K562 (cell line): ENCODE data around the gene IFNA8. TPM values are rescaled to one million over a fixed set of nuclear protein-coding genes. Genes with fewer than 3 reads are reported as not detected.

Experiments used
- ATAC-seq: fragments of 200-7000 bp; cut with Tn5 transposase; 3 replicates; pipeline ENCODE4 v1.9.1; 2020; ENCODE audit warnings: moderate library complexity
- BruUV-seq: library from RNA; stranded (reverse); fragments of 400-500 nt; replicated peaks from 2 replicates; lab custom pipeline; 2021; lab: Mats Ljungman, UMichigan
- CTCF ChIA-PET: fragments of 300-600 bp; formaldehyde crosslinking; extraction: SDS; loops from one replicate; lab custom pipeline; 2021; ENCODE audit warnings: low intra/inter-chr PET ratio; lab: Yijun Ruan, JAX
- POLR2A ChIA-PET: fragments of 300-600, 350-650 bp; sonication (Branson Sonifier 250); formaldehyde crosslinking; extraction: SDS; loops from one replicate; lab custom pipeline; 2021; ENCODE audit warnings: antibody characterized with exemption, inconsistent platforms; lab: Yijun Ruan, JAX
- DNase-seq, 4 experiments: peaks; one replicate each; pipeline versions ENCODE4 v3.0.0 to v3.0.0-alpha.2; 2011 to 2018; ENCODE audit warnings: low spot score in 3 of 4, mixed read lengths in 3 of 4; ENCODE audit errors: extremely low read depth in 1 of 4
- FAIRE-seq: peaks from 2 replicates; lab custom pipeline; 2011; peaks lifted over from hg19 to GRCh38; lab: Jason Lieb, UNC
- H2AFZ ChIP-seq: 2 replicates; pipeline ENCODE4 v1.6.0; 2011; ENCODE audit warnings: low read depth, low read length, control low read depth, inconsistent platforms
- H3K27ac ChIP-seq: fragments of 200-600 bp; 3 replicates; pipeline ENCODE4 v1.8.0; 2011; ENCODE audit warnings: low read depth, mild to moderate bottlenecking, control low read depth, inconsistent platforms, low read length, moderate library complexity, mixed read lengths; ENCODE audit errors: extremely low read depth
- H3K27me3 ChIP-seq, 2 experiments: fragments of 300-600 bp in 1 of 2; 2 replicates in 1 of 2; 3 replicates in 1 of 2; pipeline versions ENCODE4 v1.6.0 to v1.8.0; 2011; ENCODE audit warnings: inconsistent platforms in 2 of 2, low read length in 2 of 2, mild to moderate bottlenecking in 1 of 2, mixed read lengths in 1 of 2, moderate library complexity in 1 of 2; ENCODE audit not compliant: control insufficient read depth in 2 of 2, insufficient read depth in 2 of 2
- H3K36me3 ChIP-seq: fragments of 300-600 bp; 3 replicates; pipeline ENCODE4 v1.8.0; 2011; ENCODE audit warnings: mild to moderate bottlenecking, low read length, inconsistent platforms; ENCODE audit not compliant: control insufficient read depth, insufficient read depth
- H3K4me1 ChIP-seq, 2 experiments: fragments of 200-600 bp in 1 of 2; replicated peaks in 1 of 2; 2 replicates in 1 of 2; 3 replicates in 1 of 2; pipeline versions ENCODE4 v1.5.1 to v1.8.0; 2011; ENCODE audit warnings: inconsistent platforms in 2 of 2, low read length in 2 of 2, mild to moderate bottlenecking in 1 of 2, mixed read lengths in 1 of 2, moderate library complexity in 1 of 2; ENCODE audit not compliant: control insufficient read depth in 2 of 2, insufficient read depth in 2 of 2
- H3K4me2 ChIP-seq: 2 replicates; pipeline ENCODE4 v1.6.1; 2011; ENCODE audit warnings: low read length, control low read depth, inconsistent platforms, mixed read lengths; ENCODE audit not compliant: insufficient read depth
- H3K4me3 ChIP-seq: fragments of 200-600 bp; sonication (generic), shearing (Covaris generic); 2 replicates; pipeline ENCODE4 v1.5.1; 2016; ENCODE audit warnings: control low read depth, inconsistent platforms
- H3K79me2 ChIP-seq: fragments of 200-600 bp; 3 replicates; pipeline ENCODE4 v1.8.0; 2011; ENCODE audit warnings: low read length, inconsistent platforms; ENCODE audit not compliant: control insufficient read depth, insufficient read depth
- H3K9ac ChIP-seq, 2 experiments: 2 replicates each; pipeline versions ENCODE4 v1.6.0 to v1.6.1; 2011; ENCODE audit warnings: low read depth in 2 of 2, low read length in 2 of 2, control low read depth in 1 of 2, inconsistent platforms in 1 of 2, mild to moderate bottlenecking in 1 of 2, mixed read lengths in 1 of 2; ENCODE audit not compliant: insufficient read depth in 1 of 2
- H3K9me1 ChIP-seq: one replicate; pipeline ENCODE4 v1.6.0; 2011; ENCODE audit warnings: inconsistent platforms, mild to moderate bottlenecking, low read length, moderate library complexity; ENCODE audit not compliant: control insufficient read depth, insufficient read depth
- H3K9me3 ChIP-seq: replicated peaks from 2 replicates; pipeline ENCODE4 v1.5.1; 2011; ENCODE audit warnings: low read depth, low read length, inconsistent platforms; ENCODE audit not compliant: control insufficient read depth, insufficient read depth
- H4K20me1 ChIP-seq: replicated peaks from 2 replicates; pipeline ENCODE4 v1.6.1; 2011; ENCODE audit warnings: low read length, inconsistent platforms, mixed read lengths; ENCODE audit not compliant: control insufficient read depth, insufficient read depth
- CBFA2T2 ChIP-seq: fragments of 450-650 bp; conservative IDR thresholded peaks from 2 replicates; pipeline ENCODE4 v1.6.1; 2017; ENCODE audit warnings: mild to moderate bottlenecking
- EHMT2 ChIP-seq: fragments of 450-650 bp; IDR thresholded peaks from 2 replicates; pipeline ENCODE4 v1.6.1; 2018; ENCODE audit warnings: antibody characterized with exemption
- ETS2 ChIP-seq: IDR thresholded peaks from 2 replicates; pipeline ENCODE4 v1.6.1; 2016; ENCODE audit warnings: borderline replicate concordance, missing genetic modification characterization, mild to moderate bottlenecking, moderate library complexity, missing compliant biosample characterization; ENCODE audit not compliant: poor library complexity, severe bottlenecking
- FOXA1 ChIP-seq: fragments of 450-650 bp; IDR thresholded peaks from 2 replicates; pipeline ENCODE4 v1.6.1; 2016; ENCODE audit warnings: mild to moderate bottlenecking, borderline replicate concordance
- GATA2 ChIP-seq: sonication (generic); formaldehyde crosslinking; IDR thresholded peaks from 2 replicates; pipeline ENCODE4 v1.4.0; 2020; ENCODE audit warnings: mild to moderate bottlenecking, missing genetic modification reagents
- HCFC1 ChIP-seq: IDR thresholded peaks from 2 replicates; pipeline ENCODE4 v1.6.1; 2012; ENCODE audit warnings: low read depth, low read length, improper control_type of control experiment
- HNRNPH1 ChIP-seq: fragments of 200-400 bp; formaldehyde crosslinking; optimal IDR thresholded peaks from 2 replicates; pipeline ENCODE3; 2017; ENCODE audit warnings: low read depth, mild to moderate bottlenecking, low read length, moderate library complexity
- HSF4 ChIP-seq: fragments of 250-450 bp; sonication (Bioruptor Pico); IDR thresholded peaks from 2 replicates; pipeline ENCODE4 v2.1.2; 2022; ENCODE audit warnings: mild to moderate bottlenecking, moderate library complexity, borderline replicate concordance
- NCOA1 ChIP-seq: fragments of 450-650 bp; IDR thresholded peaks from 2 replicates; pipeline ENCODE4 v1.6.1; 2016; ENCODE audit warnings: low read depth
- ZNF263 ChIP-seq: sonication (generic); formaldehyde crosslinking; IDR thresholded peaks from 2 replicates; pipeline ENCODE4 v1.8.0; 2022; ENCODE audit warnings: mild to moderate bottlenecking, missing genetic modification reagents, borderline replicate concordance
- ZNF77 ChIP-seq: fragments of 250-450 bp; sonication (Bioruptor Pico); IDR thresholded peaks from 2 replicates; pipeline ENCODE4 v1.5.0; 2020
- WGBS: fragments of 100-300 bp; shearing (Covaris generic); methylation state at CpG from one replicate; pipeline ENCODE4 v1.1.6; 2016; ENCODE audit warnings: low coverage, mixed read lengths; ENCODE audit not compliant: insufficient coverage; ENCODE audit errors: missing lambda C conversion rate; 5-methylcytosine and 5-hydroxymethylcytosine counted together
- in situ Hi-C: fragments of 300-500 bp; cut with MboI; formaldehyde crosslinking; loops from 4 replicates; pipeline ENCODE4 v1.15.0; 2018; ENCODE audit warnings: inconsistent platforms, mixed read lengths
- intact Hi-C: fragments of 100-400 bp; cut with micrococcal nuclease; formaldehyde crosslinking; loops from 2 replicates; pipeline ENCODE4 v1.14.2; 2022
- polyA plus RNA-seq, 8 experiments: library from polyadenylated mRNA; depleted of rRNA in 4 of 8; stranded (reverse) in 5 of 8; unstranded in 3 of 8; fragments of >200 nt; fragmentation: Nextera tagmentation in 2 of 8; fragmentation: Illumina TruSeq in 1 of 8; extraction: Ambion mirVana in 2 of 8; extraction: Trizol in 1 of 8; gene quantifications; 2 replicates each; pipeline versions ENCODE4 v1.2.1 to v1.2.3, GENCODE V29; 2011 to 2014; ENCODE audit warnings: inconsistent platforms in 1 of 8, missing spikeins in 1 of 8
- total RNA-seq, 7 experiments: library from RNA; depleted of rRNA in 6 of 7; stranded (reverse); fragments of >200 nt in 6 of 7; fragmentation: Illumina TruSeq in 2 of 7; extraction: Trizol in 2 of 7; gene quantifications; 2 replicates each; pipeline versions ENCODE4 v1.2.1 to v1.2.3, GENCODE V29; 2011 to 2021; ENCODE audit warnings: low replicate concordance in 1 of 7
- TF ChIP-seq, protein P1 (sequence below): fragments of 450-650 bp; IDR thresholded peaks from 2 replicates; pipeline ENCODE4 v1.6.1; 2016; ENCODE audit warnings: borderline replicate concordance
- TF ChIP-seq, protein P2 (sequence below): fragments of 250-450 bp; sonication (Bioruptor Pico); IDR thresholded peaks from 2 replicates; pipeline ENCODE4 v1.5.1; 2021; ENCODE audit warnings: mild to moderate bottlenecking
- TF ChIP-seq, protein P3 (sequence below): sonication (generic); formaldehyde crosslinking; IDR thresholded peaks from 2 replicates; pipeline ENCODE4 v1.9.0; 2022; ENCODE audit warnings: mild to moderate bottlenecking, missing genetic modification reagents
- TF ChIP-seq, protein P4 (sequence below): fragments of 250-450 bp; sonication (Bioruptor Pico); IDR thresholded peaks from 2 replicates; pipeline ENCODE4 v1.8.0; 2022; ENCODE audit warnings: inconsistent platforms, mild to moderate bottlenecking, moderate library complexity, borderline replicate concordance
- TF ChIP-seq, protein P5 (sequence below): fragments of 250-450 bp; sonication (Bioruptor Pico); IDR thresholded peaks from 2 replicates; pipeline ENCODE4 v1.5.0; 2020; ENCODE audit warnings: mild to moderate bottlenecking

IFNA8 gene
- total and polyA plus RNA-seq, 9 of the 15 experiments (the other 6 are each of a cell fraction or from before 2014, with no cell fraction given): not detected

DNA sequence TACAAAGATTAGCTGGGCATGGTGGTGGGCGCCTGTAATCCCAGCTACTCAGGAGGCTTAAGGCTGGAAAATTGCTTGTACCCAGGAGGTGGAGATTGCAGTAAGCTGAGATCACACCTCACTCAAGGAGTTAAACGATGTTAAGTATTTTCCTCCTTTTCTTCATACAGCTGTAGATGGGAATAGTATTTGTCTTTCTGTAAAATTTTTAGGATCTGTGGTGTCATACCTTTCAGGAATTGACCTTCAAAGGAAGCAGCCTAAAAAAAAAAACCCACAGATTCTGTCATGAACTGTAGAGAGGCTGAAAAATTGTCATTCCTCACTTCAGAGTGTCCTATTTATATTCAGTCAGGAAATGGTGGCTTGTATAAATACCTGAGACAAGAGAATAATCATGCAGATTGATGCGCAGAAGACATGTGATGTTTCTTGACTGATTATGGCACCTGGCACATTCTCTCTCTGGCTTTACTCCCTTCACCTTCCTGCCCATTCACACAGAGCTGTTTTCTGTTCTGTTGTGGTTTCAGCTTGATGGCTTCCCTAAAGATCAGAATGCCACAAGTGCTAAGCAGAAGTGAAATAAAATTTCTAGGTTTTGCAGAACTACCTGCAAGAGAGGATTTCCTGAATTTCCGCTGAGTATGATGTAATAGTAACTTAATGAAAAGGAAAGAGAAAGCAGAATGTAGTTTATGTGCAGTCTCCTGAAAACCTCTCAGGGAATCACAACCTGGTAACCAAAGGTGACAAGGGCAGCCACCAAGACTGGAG, 35.1 kb downstream of the IFNA8 start:
- Histone ChIP-seq H3K4me2 (no peak overlapping the region), H3K4me1 (no peaks in the 10 kb centered on the region), H3K79me2 (no peaks in the 10 kb centered on the region), H3K27me3 (no peaks in the 10 kb centered on the region), H3K9ac (no peak overlapping the region), H4K20me1 (no peaks in the 10 kb centered on the region), H2AFZ (no peak overlapping the region), H3K36me3 (no peaks in the 10 kb centered on the region), H3K27ac (no peak overlapping the region), H3K9me3 (no peaks in the 10 kb centered on the region), H3K9me1 (no peaks in the 10 kb centered on the region), H3K4me3 (no peak overlapping the region)
- FAIRE-seq (no peak), DNase-seq (no peak), ATAC-seq (no peak)
- WGBS: no CpG with 5 or more reads among the region's 4 CpGs
- in situ Hi-C loops (no loop called here), intact Hi-C loops (no loop called here)
- no TSS peak for BruUV-seq
- ChIA-PET POLR2A (no interaction called here), CTCF (no interaction called here)
- TF ChIP-seq ZNF263: no peak
- no peak for TF ChIP-seq HNRNPH1
- TF ChIP-seq ETS2 (tag): no peak
- TF ChIP-seq, protein P1, sequence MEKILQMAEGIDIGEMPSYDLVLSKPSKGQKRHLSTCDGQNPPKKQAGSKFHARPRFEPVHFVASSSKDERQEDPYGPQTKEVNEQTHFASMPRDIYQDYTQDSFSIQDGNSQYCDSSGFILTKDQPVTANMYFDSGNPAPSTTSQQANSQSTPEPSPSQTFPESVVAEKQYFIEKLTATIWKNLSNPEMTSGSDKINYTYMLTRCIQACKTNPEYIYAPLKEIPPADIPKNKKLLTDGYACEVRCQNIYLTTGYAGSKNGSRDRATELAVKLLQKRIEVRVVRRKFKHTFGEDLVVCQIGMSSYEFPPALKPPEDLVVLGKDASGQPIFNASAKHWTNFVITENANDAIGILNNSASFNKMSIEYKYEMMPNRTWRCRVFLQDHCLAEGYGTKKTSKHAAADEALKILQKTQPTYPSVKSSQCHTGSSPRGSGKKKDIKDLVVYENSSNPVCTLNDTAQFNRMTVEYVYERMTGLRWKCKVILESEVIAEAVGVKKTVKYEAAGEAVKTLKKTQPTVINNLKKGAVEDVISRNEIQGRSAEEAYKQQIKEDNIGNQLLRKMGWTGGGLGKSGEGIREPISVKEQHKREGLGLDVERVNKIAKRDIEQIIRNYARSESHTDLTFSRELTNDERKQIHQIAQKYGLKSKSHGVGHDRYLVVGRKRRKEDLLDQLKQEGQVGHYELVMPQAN: no peak
- TF ChIP-seq FOXA1: no peak
- no peak for TF ChIP-seq GATA2 (CRISPR knock-in tag)
- no peak for TF ChIP-seq HSF4
- TF ChIP-seq, protein P2, sequence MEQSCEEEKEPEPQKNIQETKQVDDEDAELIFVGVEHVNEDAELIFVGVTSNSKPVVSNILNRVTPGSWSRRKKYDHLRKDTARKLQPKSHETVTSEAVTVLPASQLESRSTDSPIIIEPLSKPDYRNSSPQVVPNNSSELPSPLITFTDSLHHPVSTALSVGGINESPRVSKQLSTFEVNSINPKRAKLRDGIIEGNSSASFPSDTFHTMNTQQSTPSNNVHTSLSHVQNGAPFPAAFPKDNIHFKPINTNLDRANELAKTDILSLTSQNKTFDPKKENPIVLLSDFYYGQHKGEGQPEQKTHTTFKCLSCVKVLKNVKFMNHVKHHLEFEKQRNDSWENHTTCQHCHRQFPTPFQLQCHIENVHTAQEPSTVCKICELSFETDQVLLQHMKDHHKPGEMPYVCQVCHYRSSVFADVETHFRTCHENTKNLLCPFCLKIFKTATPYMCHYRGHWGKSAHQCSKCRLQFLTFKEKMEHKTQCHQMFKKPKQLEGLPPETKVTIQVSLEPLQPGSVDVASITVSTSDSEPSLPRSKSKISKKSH (CRISPR knock-in tag): no peak
- TF ChIP-seq NCOA1: no peak
- no peak for TF ChIP-seq CBFA2T2
- TF ChIP-seq HCFC1: no peak
- TF ChIP-seq ZNF77 (CRISPR knock-in tag): no peak
- TF ChIP-seq, protein P3, sequence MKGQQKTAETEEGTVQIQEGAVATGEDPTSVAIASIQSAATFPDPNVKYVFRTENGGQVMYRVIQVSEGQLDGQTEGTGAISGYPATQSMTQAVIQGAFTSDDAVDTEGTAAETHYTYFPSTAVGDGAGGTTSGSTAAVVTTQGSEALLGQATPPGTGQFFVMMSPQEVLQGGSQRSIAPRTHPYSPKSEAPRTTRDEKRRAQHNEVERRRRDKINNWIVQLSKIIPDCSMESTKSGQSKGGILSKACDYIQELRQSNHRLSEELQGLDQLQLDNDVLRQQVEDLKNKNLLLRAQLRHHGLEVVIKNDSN (CRISPR knock-in tag): no peak
- TF ChIP-seq, protein P4, sequence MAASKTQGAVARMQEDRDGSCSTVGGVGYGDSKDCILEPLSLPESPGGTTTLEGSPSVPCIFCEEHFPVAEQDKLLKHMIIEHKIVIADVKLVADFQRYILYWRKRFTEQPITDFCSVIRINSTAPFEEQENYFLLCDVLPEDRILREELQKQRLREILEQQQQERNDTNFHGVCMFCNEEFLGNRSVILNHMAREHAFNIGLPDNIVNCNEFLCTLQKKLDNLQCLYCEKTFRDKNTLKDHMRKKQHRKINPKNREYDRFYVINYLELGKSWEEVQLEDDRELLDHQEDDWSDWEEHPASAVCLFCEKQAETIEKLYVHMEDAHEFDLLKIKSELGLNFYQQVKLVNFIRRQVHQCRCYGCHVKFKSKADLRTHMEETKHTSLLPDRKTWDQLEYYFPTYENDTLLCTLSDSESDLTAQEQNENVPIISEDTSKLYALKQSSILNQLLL (CRISPR knock-in tag): no peak
- TF ChIP-seq EHMT2: no peak
- TF ChIP-seq, protein P5, sequence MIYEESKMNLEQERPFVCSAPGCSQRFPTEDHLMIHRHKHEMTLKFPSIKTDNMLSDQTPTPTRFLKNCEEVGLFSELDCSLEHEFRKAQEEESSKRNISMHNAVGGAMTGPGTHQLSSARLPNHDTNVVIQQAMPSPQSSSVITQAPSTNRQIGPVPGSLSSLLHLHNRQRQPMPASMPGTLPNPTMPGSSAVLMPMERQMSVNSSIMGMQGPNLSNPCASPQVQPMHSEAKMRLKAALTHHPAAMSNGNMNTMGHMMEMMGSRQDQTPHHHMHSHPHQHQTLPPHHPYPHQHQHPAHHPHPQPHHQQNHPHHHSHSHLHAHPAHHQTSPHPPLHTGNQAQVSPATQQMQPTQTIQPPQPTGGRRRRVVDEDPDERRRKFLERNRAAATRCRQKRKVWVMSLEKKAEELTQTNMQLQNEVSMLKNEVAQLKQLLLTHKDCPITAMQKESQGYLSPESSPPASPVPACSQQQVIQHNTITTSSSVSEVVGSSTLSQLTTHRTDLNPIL (CRISPR knock-in tag): no peak
